Measurements from ENCODE around the gene WDR7.

The WDR7 gene

GRCh38 chr18:56815926-56816325 lies 164.8 kb downstream of the WDR7 start:
- TF ChIP-seq CTCF (IDR thresholded peaks at IDR 0.05; ENCODE audit: low read depth, low read length) = no peak
- no peak overlapping the region for H3K4me3 ChIP-seq (ENCODE audit: low read depth, low read length)

- no peak overlapping the region for H3K4me3 ChIP-seq (ENCODE audit: low read depth, low read length)
- TF ChIP-seq CTCF (IDR thresholded peaks at IDR 0.05; ENCODE audit: low read depth, low read length) = no peak
Measured at GRCh38 chr18:56823986-56824565, 172.9 kb downstream of the WDR7 start.

GRCh38 chr18:56825321-56825720 lies 174.2 kb downstream of the WDR7 start:
- TF ChIP-seq CTCF (IDR thresholded peaks at IDR 0.05; ENCODE audit: low read depth, low read length) = no peak

GRCh38 chr18:56825878-56826277 lies 174.7 kb downstream of the WDR7 start:
- no peak overlapping the region for H3K4me3 ChIP-seq (ENCODE audit: low read depth, low read length)
- TF ChIP-seq CTCF (IDR thresholded peaks at IDR 0.05; ENCODE audit: low read depth, low read length) = no peak

More at GRCh38 chr18:56825321-56825720, 174.2 kb downstream of the WDR7 start:
- H3K4me3 ChIP-seq (ENCODE audit: low read depth, low read length) = no peak overlapping the region

- H3K4me3 ChIP-seq (ENCODE audit: low read depth, low read length) = no peak overlapping the region
- no peak for TF ChIP-seq CTCF (IDR thresholded peaks at IDR 0.05; ENCODE audit: low read depth, low read length)
Measured at GRCh38 chr18:56831988-56832387, 180.8 kb downstream of the WDR7 start.

- no peak for TF ChIP-seq CTCF (IDR thresholded peaks at IDR 0.05; ENCODE audit: low read depth, low read length)
- H3K4me3 ChIP-seq (ENCODE audit: low read depth, low read length) = no peak overlapping the region
Measured at GRCh38 chr18:56835331-56835730, 184.2 kb downstream of the WDR7 start.

GRCh38 chr18:56836173-56836572 lies 185.0 kb downstream of the WDR7 start:
- no peak overlapping the region for H3K4me3 ChIP-seq (ENCODE audit: low read depth, low read length)
- TF ChIP-seq CTCF (IDR thresholded peaks at IDR 0.05; ENCODE audit: low read depth, low read length) = no peak
